Panc1 (cell line): Measurements from ENCODE around the gene DLG5. TPM values are rescaled to one million over a fixed set of nuclear protein-coding genes. Genes with fewer than 3 reads are reported as not detected.
A peak's percentile ranks its signal among the peaks of the same experiment; 100 is the strongest.

ENCODE experiments used
- ATAC-seq: fragments of 200-7000 bp; cut with Tn5 transposase; 2 replicates; pipeline ENCODE4 v1.9.1; 2020; ENCODE audit warnings: mild to moderate bottlenecking, moderate library complexity
- BruUV-seq: library from RNA; stranded (reverse); fragments of 400-500 nt; replicated peaks from 2 replicates; lab custom pipeline; 2021; lab: Mats Ljungman, UMichigan
- CTCF ChIA-PET: fragments of 300-600 bp; sonication (Branson Sonifier 250); formaldehyde crosslinking; loops from one replicate; lab custom pipeline; 2022; ENCODE audit warnings: antibody characterized with exemption; lab: Charles Lee
- POLR2A ChIA-PET: fragments of 300-600 bp; sonication (Branson Sonifier 250); formaldehyde crosslinking; loops from one replicate; lab custom pipeline; 2022; ENCODE audit warnings: antibody characterized with exemption; lab: Charles Lee
- DNase-seq: peaks from one replicate; pipeline ENCODE4 v3.0.0-alpha.2; 2010; ENCODE audit warnings: low read depth, low spot score
- H3K27ac ChIP-seq: 2 replicates; pipeline ENCODE4 v1.5.1; 2011; ENCODE audit warnings: mild to moderate bottlenecking, low read length, inconsistent platforms
- H3K27me3 ChIP-seq: fragments of 200-500 bp; sonication (Bioruptor generic); 2 replicates; pipeline ENCODE4 v1.6.0; 2014; ENCODE audit warnings: low read length, inconsistent platforms; ENCODE audit not compliant: control insufficient read depth, insufficient read depth
- H3K36me3 ChIP-seq: fragments of 200-500 bp; sonication (Bioruptor generic); 2 replicates; pipeline ENCODE4 v1.5.1; 2014; ENCODE audit warnings: inconsistent platforms, mild to moderate bottlenecking, low read length, moderate library complexity; ENCODE audit not compliant: control insufficient read depth, insufficient read depth
- H3K4me1 ChIP-seq: 2 replicates; pipeline ENCODE4 v1.5.1; 2011; ENCODE audit warnings: inconsistent platforms, mild to moderate bottlenecking, low read length, moderate library complexity; ENCODE audit not compliant: control insufficient read depth, insufficient read depth
- H3K4me3 ChIP-seq, 2 experiments: 2 replicates each; pipeline ENCODE4 v1.5.1; 2011 to 2012; ENCODE audit warnings: low read depth in 2 of 2, low read length in 2 of 2, mild to moderate bottlenecking in 2 of 2, inconsistent platforms in 1 of 2, moderate library complexity in 1 of 2
- H3K9me3 ChIP-seq: fragments of 200-500 bp; sonication (Bioruptor generic); 2 replicates; pipeline ENCODE4 v1.5.1; 2014; ENCODE audit warnings: low read depth, mild to moderate bottlenecking, inconsistent platforms, low read length, moderate library complexity; ENCODE audit not compliant: control insufficient read depth, insufficient read depth
- CTCF ChIP-seq: fragments of 450-650 bp; IDR thresholded peaks from 2 replicates; pipeline ENCODE4 v1.5.1; 2017; ENCODE audit warnings: mild to moderate bottlenecking
- POLR2AphosphoS5 ChIP-seq: IDR thresholded peaks from 2 replicates; pipeline ENCODE4 v1.6.1; 2012; ENCODE audit warnings: mild to moderate bottlenecking, low read depth, low read length, moderate library complexity
- REST ChIP-seq, 2 experiments: IDR thresholded peaks; 2 replicates each; pipeline ENCODE4 v1.6.1; 2011 to 2012; ENCODE audit warnings: low read depth in 2 of 2, control low read depth in 1 of 2, low read length in 1 of 2, mild to moderate bottlenecking in 1 of 2, moderate library complexity in 1 of 2; ENCODE audit not compliant: insufficient read depth in 1 of 2
- SIN3A ChIP-seq: IDR thresholded peaks from 2 replicates; pipeline ENCODE4 v1.6.1; 2012; ENCODE audit warnings: low read depth, mild to moderate bottlenecking, low read length, moderate library complexity, borderline replicate concordance; ENCODE audit not compliant: insufficient read depth
- TCF7L2 ChIP-seq: IDR thresholded peaks from 2 replicates; pipeline ENCODE4 v1.6.1; 2011; ENCODE audit warnings: mild to moderate bottlenecking, low read depth, low read length, inconsistent platforms
- in situ Hi-C: cut with HindIII; loops from 2 replicates; pipeline ENCODE4 v1.10.0; 2016; ENCODE audit warnings: low sequenced_read_pairs, low pct_unique_long_range_greater_than_20kb
- intact Hi-C: fragments of 100-400 bp; cut with micrococcal nuclease; formaldehyde crosslinking; loops from one replicate; pipeline ENCODE4 v1.10.0; 2022; ENCODE audit not compliant: unreplicated experiment
- total RNA-seq: library from RNA; stranded (reverse); gene quantifications from one replicate; pipeline ENCODE4 v1.2.1, GENCODE V29; 2021; ENCODE audit not compliant: unreplicated experiment

DLG5 gene
- total RNA-seq, 1 experiment from 2014 or later, result 85.6 TPM

- intact Hi-C loops, result no loop called here
- ChIA-PET CTCF (interaction anchor here (0.5 to 0.7 kb wide), 2 partner anchors 10 to 15 kb away, joined by 3 to 4 read pairs; no protein-coding TSS in a partner anchor), POLR2A (no interaction called here)
- BruUV-seq, result no TSS peak
- Histone ChIP-seq H3K36me3 (no peaks in the 10 kb centered on the region), H3K27me3 (no peaks in the 10 kb centered on the region), H3K4me3 (no peak overlapping the region), H3K4me1 (peaks cover 23% of the 10 kb centered on the region), H3K9me3 (no peaks in the 10 kb centered on the region), H3K27ac (peak overlapping the region; percentile 18; the same call in 1 of the 2 replicates)
- ATAC-seq (peak; percentile 37), DNase-seq (no peak)
- TF ChIP-seq CTCF, result no peak
- no peak for TF ChIP-seq REST (IDR thresholded peaks at IDR 0.05; ENCODE audit: insufficient read depth in 1 of 2, low read depth in 2 of 2, low read length in 1 of 2)
- TF ChIP-seq POLR2AphosphoS5, result no peak
- TF ChIP-seq SIN3A, result no peak
- TF ChIP-seq TCF7L2, result no peak
- in situ Hi-C loops, result no loop called here
These were observed 52.8 kb downstream of the DLG5 start for GRCh38 chr10:77873536-77874380.

DNA sequence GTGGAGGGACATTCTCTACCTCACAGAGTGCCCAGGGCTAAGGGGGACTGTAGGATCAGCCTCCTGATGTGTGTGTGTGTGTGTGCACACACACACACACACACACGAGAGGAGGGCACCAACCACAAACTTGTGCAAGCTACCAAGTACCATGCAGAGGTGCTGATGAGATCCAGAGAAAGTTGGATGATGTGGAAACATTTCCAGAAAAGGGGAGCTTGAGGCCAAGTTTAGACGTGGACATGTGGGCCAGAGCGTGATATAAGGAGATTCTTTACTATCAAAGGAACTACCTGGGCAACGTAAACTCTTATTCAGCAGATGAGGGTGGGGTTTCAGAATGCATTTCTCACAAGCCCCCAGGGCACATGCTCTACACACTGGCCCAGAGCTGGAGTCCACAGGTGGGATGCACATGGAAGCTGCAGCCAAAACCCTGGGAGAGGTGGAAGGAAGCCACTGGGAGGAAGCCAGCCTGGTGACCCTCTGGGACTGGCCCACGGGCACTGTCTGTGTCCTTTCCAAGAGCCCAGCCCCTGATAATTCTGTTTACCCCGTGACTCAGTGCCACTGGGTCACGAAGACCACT is 53.5 kb downstream of the DLG5 start:
- DNase-seq, result no peak
- no peak for ATAC-seq
- H3K4me1 ChIP-seq, result peaks cover 16% of the 10 kb centered on the region
- no peaks in the 10 kb centered on the region for H3K9me3 ChIP-seq
- H3K36me3 ChIP-seq, result no peaks in the 10 kb centered on the region
- ChIA-PET POLR2A (no interaction called here), CTCF (interaction anchor here (0.7 kb wide), 1 partner anchor 9 kb away, joined by 4 read pairs; no protein-coding TSS in a partner anchor)
- H3K27me3 ChIP-seq, result no peaks in the 10 kb centered on the region
- BruUV-seq, result no TSS peak
- H3K27ac ChIP-seq, result no peak overlapping the region
- in situ Hi-C loops, result no loop called here
- intact Hi-C loops, result no loop called here
- no peak for TF ChIP-seq POLR2AphosphoS5
- TF ChIP-seq SIN3A, result no peak
- no peak for TF ChIP-seq REST (IDR thresholded peaks at IDR 0.05; ENCODE audit: insufficient read depth in 1 of 2, low read depth in 2 of 2, low read length in 1 of 2)
- TF ChIP-seq CTCF, result no peak
- no peak for TF ChIP-seq TCF7L2
- H3K4me3 ChIP-seq, result no peak overlapping the region
